GM12875 (cell line): Measurements from ENCODE around the gene KIF6.

Experiments
- H3K4me3 ChIP-seq: one replicate; pipeline ENCODE4 v1.5.1; 2011; ENCODE audit warnings: low read depth, low read length, control low read depth
- TF ChIP-seq, protein P1 (sequence below): IDR thresholded peaks from 2 replicates; pipeline ENCODE4 v1.5.1; 2011; ENCODE audit warnings: low read depth, mild to moderate bottlenecking, control low read depth, inconsistent platforms, low read length, moderate library complexity, borderline replicate concordance; ENCODE audit not compliant: insufficient read depth

Gene KIF6

DNA sequence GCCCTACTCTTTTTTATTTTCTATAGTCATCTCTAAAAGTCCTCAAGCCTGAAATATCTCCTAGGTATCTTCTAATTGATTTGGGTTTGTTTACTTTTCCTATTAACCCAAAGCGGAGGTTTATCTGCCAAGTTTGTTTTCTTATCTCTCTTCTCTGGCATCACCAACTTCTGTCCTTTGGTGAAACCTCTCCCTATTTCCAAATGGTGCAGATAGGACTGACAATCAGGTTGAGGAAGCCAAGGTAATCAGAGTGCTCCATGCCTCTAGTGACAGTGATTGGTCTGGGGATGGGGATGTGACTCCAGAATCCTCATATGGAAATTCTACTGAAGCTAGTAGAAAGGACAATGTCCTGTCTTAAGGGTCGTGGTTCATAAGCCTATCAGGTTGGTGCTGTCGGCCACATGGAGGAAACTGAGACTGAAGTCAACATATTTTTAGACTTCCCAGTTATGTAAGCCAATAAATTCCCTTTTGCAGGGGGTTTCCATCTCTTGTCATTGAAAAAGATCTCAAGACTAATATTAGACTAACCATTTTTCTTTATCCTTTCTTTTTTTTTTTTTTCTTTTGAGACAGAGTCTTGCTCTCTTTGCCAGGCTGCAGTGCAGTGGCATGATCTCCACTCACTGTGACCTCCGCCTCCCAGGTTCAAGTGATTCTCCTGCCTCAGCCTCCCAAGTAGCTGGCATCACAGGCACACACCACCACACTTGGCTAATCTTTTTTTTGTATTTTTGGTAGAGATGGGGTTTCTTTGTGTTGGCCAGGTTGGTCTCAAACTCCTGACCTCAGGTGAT is 28.0 kb downstream of the KIF6 start:
- TF ChIP-seq, protein P1, sequence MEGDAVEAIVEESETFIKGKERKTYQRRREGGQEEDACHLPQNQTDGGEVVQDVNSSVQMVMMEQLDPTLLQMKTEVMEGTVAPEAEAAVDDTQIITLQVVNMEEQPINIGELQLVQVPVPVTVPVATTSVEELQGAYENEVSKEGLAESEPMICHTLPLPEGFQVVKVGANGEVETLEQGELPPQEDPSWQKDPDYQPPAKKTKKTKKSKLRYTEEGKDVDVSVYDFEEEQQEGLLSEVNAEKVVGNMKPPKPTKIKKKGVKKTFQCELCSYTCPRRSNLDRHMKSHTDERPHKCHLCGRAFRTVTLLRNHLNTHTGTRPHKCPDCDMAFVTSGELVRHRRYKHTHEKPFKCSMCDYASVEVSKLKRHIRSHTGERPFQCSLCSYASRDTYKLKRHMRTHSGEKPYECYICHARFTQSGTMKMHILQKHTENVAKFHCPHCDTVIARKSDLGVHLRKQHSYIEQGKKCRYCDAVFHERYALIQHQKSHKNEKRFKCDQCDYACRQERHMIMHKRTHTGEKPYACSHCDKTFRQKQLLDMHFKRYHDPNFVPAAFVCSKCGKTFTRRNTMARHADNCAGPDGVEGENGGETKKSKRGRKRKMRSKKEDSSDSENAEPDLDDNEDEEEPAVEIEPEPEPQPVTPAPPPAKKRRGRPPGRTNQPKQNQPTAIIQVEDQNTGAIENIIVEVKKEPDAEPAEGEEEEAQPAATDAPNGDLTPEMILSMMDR: no peak
- H3K4me3 ChIP-seq: no peak overlapping the region

DNA sequence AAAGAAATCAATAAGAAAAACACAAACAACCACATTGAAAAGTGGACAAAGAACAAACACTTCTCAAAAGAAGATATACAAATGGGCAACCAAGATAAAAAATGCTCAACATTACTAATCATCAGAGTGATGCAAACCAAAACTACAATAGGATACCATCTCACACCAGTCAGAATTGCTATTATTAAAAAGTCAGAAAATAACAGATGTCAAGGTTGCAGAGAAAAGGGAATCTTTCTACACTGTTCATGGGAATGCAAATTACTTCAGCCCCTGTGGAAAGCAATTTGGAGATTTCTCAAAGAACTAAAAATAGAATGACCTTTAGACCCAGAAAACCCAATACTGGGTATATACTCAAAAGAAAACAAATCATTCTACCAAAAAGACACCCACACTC is 29.8 kb downstream of the KIF6 start:
- H3K4me3 ChIP-seq: no peak overlapping the region
- TF ChIP-seq, protein P1: no peak

DNA sequence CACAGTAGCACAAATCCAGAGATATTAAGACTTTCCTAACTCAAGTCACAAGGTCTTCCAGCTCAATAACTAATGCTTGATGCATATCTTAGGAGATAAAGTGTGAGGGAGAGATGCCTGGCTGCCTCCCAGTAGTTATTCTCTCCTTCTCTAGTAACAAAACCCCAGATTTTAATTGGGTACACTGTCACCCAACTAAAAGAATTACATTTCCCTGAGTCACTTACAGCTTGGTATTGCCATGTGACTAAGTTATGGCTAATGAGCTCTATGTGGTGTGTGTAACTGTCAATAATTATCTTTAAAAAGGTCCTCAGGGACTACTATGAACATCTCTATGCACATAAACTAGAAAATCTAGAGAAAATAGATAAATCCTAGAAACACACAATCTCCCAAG is 32.0 kb downstream of the KIF6 start:
- H3K4me3 ChIP-seq: no peak overlapping the region
- TF ChIP-seq, protein P1: no peak

DNA sequence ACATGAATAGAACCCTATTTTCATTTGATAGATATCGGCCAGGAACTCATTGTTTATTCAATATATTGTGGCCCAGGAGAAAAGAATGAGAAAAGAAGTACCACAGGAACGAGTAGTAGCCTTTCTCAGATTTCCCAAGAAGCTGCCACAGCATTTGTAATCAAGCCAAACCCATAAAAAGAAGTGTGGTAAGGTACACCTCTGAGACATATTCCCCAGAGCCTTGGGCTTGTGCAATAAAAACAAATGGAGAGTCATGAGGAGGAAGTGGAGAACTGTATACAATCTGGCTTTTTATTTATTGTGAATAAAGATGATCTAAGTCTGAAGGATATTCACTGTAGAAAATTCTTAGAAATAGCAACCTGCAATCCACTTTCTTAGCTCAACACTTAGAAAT is 36.7 kb downstream of the KIF6 start:
- H3K4me3 ChIP-seq: no peak overlapping the region
- TF ChIP-seq, protein P1: no peak

DNA sequence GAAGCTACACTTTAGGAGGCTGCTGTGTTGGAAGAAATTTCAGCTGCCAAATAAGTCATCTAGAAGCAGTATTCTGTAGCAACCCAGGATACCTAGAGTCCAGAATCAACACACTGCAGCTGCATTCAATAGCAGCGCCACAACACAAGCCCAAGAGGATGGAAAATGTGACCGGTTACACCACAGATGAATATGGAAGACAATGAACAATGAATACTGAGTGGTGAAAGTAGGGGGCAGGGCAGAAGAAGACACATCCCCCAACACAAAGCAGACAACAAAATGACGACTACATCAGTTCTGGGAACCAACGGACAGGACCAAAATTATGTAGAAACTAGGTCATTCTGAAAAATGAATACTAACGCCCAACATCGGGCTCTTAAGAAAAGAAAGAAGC is 38.2 kb downstream of the KIF6 start:
- no peak overlapping the region for H3K4me3 ChIP-seq
- TF ChIP-seq, protein P1: no peak

DNA sequence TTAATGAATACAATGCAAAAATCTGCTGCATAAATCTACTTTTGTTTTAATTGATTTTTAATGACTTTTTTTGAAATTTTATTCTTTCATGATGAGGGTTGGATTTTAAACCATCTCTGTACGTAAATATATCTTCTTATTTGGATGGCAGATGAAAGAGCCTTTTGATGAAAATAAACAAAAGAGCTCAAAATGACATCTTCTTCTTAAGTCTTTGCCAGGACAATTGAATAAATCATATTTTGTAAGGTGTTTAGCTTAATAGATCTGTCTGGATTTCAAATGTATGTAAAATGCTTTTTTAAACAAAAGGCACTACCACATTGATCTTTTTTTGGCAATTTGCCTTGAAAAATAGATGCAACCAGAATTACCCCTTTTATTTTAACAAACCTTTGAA is 39.3 kb downstream of the KIF6 start:
- no peak overlapping the region for H3K4me3 ChIP-seq
- TF ChIP-seq, protein P1: no peak

DNA sequence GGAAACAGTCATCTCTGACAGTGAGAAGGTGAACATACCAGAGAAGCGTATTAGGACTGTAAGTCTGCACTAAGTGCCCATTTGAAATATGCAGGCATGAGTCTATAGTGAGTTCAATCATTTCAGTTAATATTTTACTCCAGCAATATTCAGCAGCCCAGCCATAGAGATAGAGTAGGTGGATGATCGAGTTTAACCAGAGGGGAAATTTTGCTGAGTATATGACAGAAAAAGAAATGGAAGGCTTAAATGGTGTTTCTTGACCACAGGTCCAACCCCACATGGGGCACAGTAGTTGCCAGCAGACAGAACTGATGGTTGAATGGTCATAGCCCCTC is 39.8 kb downstream of the KIF6 start:
- H3K4me3 ChIP-seq: no peak overlapping the region
- TF ChIP-seq, protein P1: no peak
